ENCODE measurements around the gene ANTXR1.

GRCh38 chr2:69180227-69180626, 167.2 kb downstream of the ANTXR1 start:
- TF ChIP-seq CTCF (IDR thresholded peaks at IDR 0.05): no peak
- TF ChIP-seq POLR2AphosphoS5 (IDR thresholded peaks at IDR 0.05): no peak
- no peak for TF ChIP-seq EP300 (IDR thresholded peaks at IDR 0.05)
- no peak for TF ChIP-seq POLR2A (IDR thresholded peaks at IDR 0.05)

All from gastroesophageal sphincter (tissue), 3 donors.